H9 (cell line): ENCODE results near the gene FAM43B. TPM values are rescaled to one million over a fixed set of nuclear protein-coding genes. Genes with fewer than 3 reads are reported as not detected.

Source experiments
- DNase-seq: peaks from one replicate; pipeline ENCODE4 v3.0.0-alpha.2; 2017
- H2AFZ ChIP-seq: one replicate; pipeline ENCODE4 v1.6.1; 2013; ENCODE audit warnings: mild to moderate bottlenecking, low read length, control low read depth, moderate library complexity
- H2AK5ac ChIP-seq: 2 replicates; pipeline ENCODE4 v1.6.1; 2013; ENCODE audit warnings: low read length, control low read depth, mixed read lengths; ENCODE audit not compliant: insufficient read length
- H2BK120ac ChIP-seq: one replicate; pipeline ENCODE4 v1.6.1; 2013; ENCODE audit warnings: low read depth, mild to moderate bottlenecking, low read length, control low read depth, inconsistent platforms; ENCODE audit not compliant: poor library complexity, severe bottlenecking
- H2BK12ac ChIP-seq: 2 replicates; pipeline ENCODE4 v1.6.1; 2013; ENCODE audit warnings: low read length, control low read depth, mixed read lengths, low read depth; ENCODE audit not compliant: insufficient read length
- H2BK15ac ChIP-seq: 2 replicates; pipeline ENCODE4 v1.6.1; 2013; ENCODE audit warnings: low read depth, low read length, control low read depth
- H2BK20ac ChIP-seq: one replicate; pipeline ENCODE4 v1.6.1; 2013; ENCODE audit warnings: low read depth, mild to moderate bottlenecking, low read length, control low read depth, inconsistent platforms; ENCODE audit not compliant: poor library complexity, severe bottlenecking
- H2BK5ac ChIP-seq: 2 replicates; pipeline ENCODE4 v1.6.1; 2013; ENCODE audit warnings: low read length, control low read depth, mixed read lengths; ENCODE audit not compliant: insufficient read length
- H3K14ac ChIP-seq: 2 replicates; pipeline ENCODE4 v1.6.1; 2013; ENCODE audit warnings: low read length, control low read depth; ENCODE audit not compliant: insufficient read depth
- H3K18ac ChIP-seq: 2 replicates; pipeline ENCODE4 v1.6.1; 2013; ENCODE audit warnings: low read depth, mild to moderate bottlenecking, mixed read lengths, low read length, control low read depth; ENCODE audit not compliant: insufficient read length
- H3K23ac ChIP-seq: 2 replicates; pipeline ENCODE4 v1.6.1; 2013; ENCODE audit warnings: low read length, control low read depth, mixed read lengths, low read depth; ENCODE audit not compliant: insufficient read length
- H3K23me2 ChIP-seq: 2 replicates; pipeline ENCODE4 v1.6.1; 2013; ENCODE audit warnings: low read depth, mild to moderate bottlenecking, mixed read lengths, low read length, control low read depth; ENCODE audit not compliant: insufficient read length, poor library complexity, severe bottlenecking
- H3K27ac ChIP-seq: 2 replicates; pipeline ENCODE4 v1.5.1; 2013; ENCODE audit warnings: low read length, control low read depth, mixed read lengths, low read depth; ENCODE audit not compliant: insufficient read length
- H3K27me3 ChIP-seq: 2 replicates; pipeline ENCODE4 v1.6.1; 2013; ENCODE audit warnings: low read length, control low read depth, inconsistent platforms; ENCODE audit not compliant: insufficient read depth
- H3K4ac ChIP-seq: 2 replicates; pipeline ENCODE4 v1.6.1; 2013; ENCODE audit warnings: low read depth, mild to moderate bottlenecking, control low read depth, inconsistent platforms, low read length, moderate library complexity
- H3K4me1 ChIP-seq: 2 replicates; pipeline ENCODE4 v1.6.1; 2013; ENCODE audit warnings: low read length, control low read depth, inconsistent platforms; ENCODE audit not compliant: insufficient read depth
- H3K4me2 ChIP-seq: 2 replicates; pipeline ENCODE4 v1.6.1; 2013; ENCODE audit warnings: low read length, control low read depth, mixed read lengths; ENCODE audit not compliant: insufficient read length, insufficient read depth
- H3K56ac ChIP-seq: 2 replicates; pipeline ENCODE4 v1.6.1; 2013; ENCODE audit warnings: low read depth, mild to moderate bottlenecking, mixed read lengths, low read length, control low read depth; ENCODE audit not compliant: insufficient read length
- H3K79me1 ChIP-seq: 2 replicates; pipeline ENCODE4 v1.6.1; 2013; ENCODE audit warnings: low read depth, mild to moderate bottlenecking, moderate library complexity, low read length, control low read depth, inconsistent platforms; ENCODE audit not compliant: insufficient read depth, poor library complexity, severe bottlenecking
- H3K79me2 ChIP-seq: 2 replicates; pipeline ENCODE4 v1.6.1; 2013; ENCODE audit warnings: low read length, control low read depth, inconsistent platforms; ENCODE audit not compliant: insufficient read depth
- H3K9ac ChIP-seq: 2 replicates; pipeline ENCODE4 v1.6.1; 2013; ENCODE audit warnings: low read length, control low read depth, mixed read lengths; ENCODE audit not compliant: insufficient read length; ENCODE audit errors: extremely low read depth
- H3K9me3 ChIP-seq: one replicate; pipeline ENCODE4 v1.6.1; 2013; ENCODE audit warnings: low read depth, low read length, inconsistent platforms; ENCODE audit not compliant: control insufficient read depth
- H3T11ph ChIP-seq: one replicate; pipeline ENCODE4 v1.6.1; 2013; ENCODE audit warnings: mild to moderate bottlenecking, low read length, control low read depth, inconsistent platforms
- H4K20me1 ChIP-seq: one replicate; pipeline ENCODE4 v1.6.1; 2013; ENCODE audit not compliant: control insufficient read depth, insufficient read length, insufficient read depth
- H4K5ac ChIP-seq: 2 replicates; pipeline ENCODE4 v1.6.1; 2013; ENCODE audit warnings: low read depth, mild to moderate bottlenecking, mixed read lengths, low read length, control low read depth; ENCODE audit not compliant: insufficient read length
- H4K8ac ChIP-seq: replicated peaks from 2 replicates; pipeline ENCODE4 v1.6.1; 2013; ENCODE audit warnings: low read length, control low read depth, mixed read lengths, low read depth; ENCODE audit not compliant: insufficient read length
- H4K91ac ChIP-seq: 2 replicates; pipeline ENCODE4 v1.6.1; 2013; ENCODE audit warnings: low read depth, mild to moderate bottlenecking, moderate library complexity, mixed read lengths, low read length, control low read depth; ENCODE audit not compliant: insufficient read length
- H3K27ac Mint-ChIP-seq, 3 experiments: 2 replicates in 2 of 3; 3 replicates in 1 of 3; pipeline ENCODE4 v1.8.0; 2020 to 2021; ENCODE audit warnings: mixed read lengths in 3 of 3, mild to moderate bottlenecking in 1 of 3, moderate library complexity in 1 of 3
- H3K27me3 Mint-ChIP-seq: 2 replicates; pipeline ENCODE4 v1.8.0; 2021; ENCODE audit warnings: low read depth, mild to moderate bottlenecking, moderate library complexity, mixed read lengths
- H3K36me3 Mint-ChIP-seq, 3 experiments: 2 replicates in 2 of 3; 3 replicates in 1 of 3; pipeline ENCODE4 v1.8.0; 2020 to 2021; ENCODE audit warnings: low read depth in 3 of 3, mixed read lengths in 3 of 3; ENCODE audit not compliant: insufficient read depth in 1 of 3
- H3K4me1 Mint-ChIP-seq, 2 experiments: 2 replicates each; pipeline ENCODE4 v1.8.0; 2020; ENCODE audit warnings: mixed read lengths in 2 of 2
- H3K4me3 Mint-ChIP-seq, 2 experiments: 2 replicates in 1 of 2; 3 replicates in 1 of 2; pipeline ENCODE4 v1.8.0; 2020 to 2021; ENCODE audit warnings: mild to moderate bottlenecking in 2 of 2, mixed read lengths in 2 of 2, moderate library complexity in 1 of 2
- H3K9me3 Mint-ChIP-seq, 2 experiments: 2 replicates in 1 of 2; 3 replicates in 1 of 2; pipeline ENCODE4 v1.8.0; 2020; ENCODE audit warnings: mild to moderate bottlenecking in 2 of 2, mixed read lengths in 2 of 2, moderate library complexity in 1 of 2
- WGBS: extraction: QIAGEN DNeasy Blood & Tissue Kit; methylation state at CpG from one replicate; pipeline ENCODE4 v1.1.7; 2013; ENCODE audit warnings: missing lambda C conversion rate, low lambda C conversion rate, mixed read lengths; ENCODE audit not compliant: insufficient read length; ENCODE audit errors: extremely low coverage; 5-methylcytosine and 5-hydroxymethylcytosine counted together
- total RNA-seq: library from RNA; stranded (reverse); gene quantifications from 2 replicates; pipeline ENCODE4 v1.2.1, GENCODE V29; 2021
- TF ChIP-seq, protein P1 (sequence below): fragments of 200-600 bp; sonication (generic); conservative IDR thresholded peaks from 3 replicates; pipeline ENCODE4 v1.8.0; 2021; ENCODE audit warnings: antibody characterized with exemption, mild to moderate bottlenecking

The FAM43B gene
- total RNA-seq, 1 experiment from 2014 or later = 0.22 TPM

DNA sequence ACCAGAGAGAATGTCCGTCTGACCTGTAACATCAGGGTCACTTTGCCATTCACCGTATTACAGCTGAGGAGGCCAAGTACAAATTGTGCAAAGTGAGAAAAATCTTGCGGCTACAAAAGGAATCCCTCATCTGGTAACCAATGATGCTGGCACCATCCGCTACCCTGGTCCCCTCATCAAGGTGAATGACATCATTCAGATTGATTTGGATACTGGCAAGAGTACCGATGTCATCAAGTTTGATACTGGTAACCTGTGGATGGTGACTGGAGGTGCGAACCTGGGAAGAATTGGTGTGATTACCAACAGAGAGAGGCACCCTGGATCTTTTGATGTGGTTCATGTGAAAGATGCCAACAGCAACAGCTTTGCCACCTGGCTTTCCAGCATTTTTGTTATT lies 26.1 kb upstream of the FAM43B start:
- TF ChIP-seq, protein P1, sequence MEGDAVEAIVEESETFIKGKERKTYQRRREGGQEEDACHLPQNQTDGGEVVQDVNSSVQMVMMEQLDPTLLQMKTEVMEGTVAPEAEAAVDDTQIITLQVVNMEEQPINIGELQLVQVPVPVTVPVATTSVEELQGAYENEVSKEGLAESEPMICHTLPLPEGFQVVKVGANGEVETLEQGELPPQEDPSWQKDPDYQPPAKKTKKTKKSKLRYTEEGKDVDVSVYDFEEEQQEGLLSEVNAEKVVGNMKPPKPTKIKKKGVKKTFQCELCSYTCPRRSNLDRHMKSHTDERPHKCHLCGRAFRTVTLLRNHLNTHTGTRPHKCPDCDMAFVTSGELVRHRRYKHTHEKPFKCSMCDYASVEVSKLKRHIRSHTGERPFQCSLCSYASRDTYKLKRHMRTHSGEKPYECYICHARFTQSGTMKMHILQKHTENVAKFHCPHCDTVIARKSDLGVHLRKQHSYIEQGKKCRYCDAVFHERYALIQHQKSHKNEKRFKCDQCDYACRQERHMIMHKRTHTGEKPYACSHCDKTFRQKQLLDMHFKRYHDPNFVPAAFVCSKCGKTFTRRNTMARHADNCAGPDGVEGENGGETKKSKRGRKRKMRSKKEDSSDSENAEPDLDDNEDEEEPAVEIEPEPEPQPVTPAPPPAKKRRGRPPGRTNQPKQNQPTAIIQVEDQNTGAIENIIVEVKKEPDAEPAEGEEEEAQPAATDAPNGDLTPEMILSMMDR = no peak
- Histone ChIP-seq H2BK12ac (no peak overlapping the region), H3K27me3 (no peaks in the 10 kb centered on the region; the same call in 1 of the 2 replicates), H2BK120ac (no peak overlapping the region), H3K4me2 (no peak overlapping the region), H2BK20ac (no peak overlapping the region), H3K79me2 (no peaks in the 10 kb centered on the region), H3K4me1 (no peaks in the 10 kb centered on the region), H3K23ac (no peak overlapping the region), H3K9ac (no peak overlapping the region), H3K27ac (no peak overlapping the region), H3K14ac (no peak overlapping the region), H3K79me1 (no peaks in the 10 kb centered on the region), H3K18ac (no peak overlapping the region), H4K8ac (no peak overlapping the region), H3K4ac (no peak overlapping the region), H3K56ac (no peak overlapping the region), H2BK5ac (no peak overlapping the region), H4K5ac (no peak overlapping the region), H3T11ph (no peak overlapping the region), H2AK5ac (no peak overlapping the region), H3K23me2 (peaks cover 4% of the 10 kb centered on the region), H2BK15ac (no peak overlapping the region), H2AFZ (no peak overlapping the region), H4K91ac (no peak overlapping the region), H3K9me3 (no peaks in the 10 kb centered on the region), H4K20me1 (no peaks in the 10 kb centered on the region)
- no peaks in the 10 kb centered on the region for H3K36me3 Mint-ChIP-seq
- no peak overlapping the region for H3K27ac Mint-ChIP-seq
- no peak overlapping the region for H3K4me3 Mint-ChIP-seq
- H3K4me1 Mint-ChIP-seq = peaks cover 4 to 5% of the 10 kb centered on the region in 2 experiments; a peak in 2 of 4 replicates
- no peak for DNase-seq
- no CpG with 5 or more reads among the region's 6 CpGs for WGBS
- peaks cover 74% of the 10 kb centered on the region for H3K27me3 Mint-ChIP-seq
- no peaks in the 10 kb centered on the region for H3K9me3 Mint-ChIP-seq
